DOHH2 (cell line): ENCODE measurements around the gene GABRR2.

ENCODE experiments used
- H3F3A ChIP-seq: fragments of 200-600 bp; sonication (generic), shearing (Covaris generic); 2 replicates; pipeline ENCODE4 v1.6.0; 2016; ENCODE audit warnings: antibody characterized with exemption, mild to moderate bottlenecking; ENCODE audit not compliant: control insufficient read depth, insufficient read depth
- H3K27ac ChIP-seq: fragments of 200-600 bp; sonication (generic); 2 replicates; pipeline ENCODE4 v1.5.1; 2014; ENCODE audit warnings: low read depth, mild to moderate bottlenecking, low read length, moderate library complexity
- H3K27me3 ChIP-seq: fragments of 200-600 bp; sonication (generic); 2 replicates; pipeline ENCODE4 v1.6.1; 2014; ENCODE audit warnings: mild to moderate bottlenecking, low read length, mixed read lengths; ENCODE audit not compliant: control insufficient read depth
- H3K36me3 ChIP-seq: fragments of 200-600 bp; sonication (generic); 2 replicates; pipeline ENCODE4 v1.6.1; 2014; ENCODE audit warnings: mild to moderate bottlenecking, low read length, moderate library complexity, mixed read lengths; ENCODE audit not compliant: control insufficient read depth
- H3K4me1 ChIP-seq: fragments of 200-600 bp; sonication (generic); 2 replicates; pipeline ENCODE4 v1.6.1; 2014; ENCODE audit warnings: mild to moderate bottlenecking, low read length, mixed read lengths; ENCODE audit not compliant: control insufficient read depth
- H3K4me2 ChIP-seq: fragments of 200-600 bp; sonication (generic); 2 replicates; pipeline ENCODE4 v1.6.0; 2014; ENCODE audit warnings: mild to moderate bottlenecking, low read length, moderate library complexity
- H3K4me3 ChIP-seq: fragments of 200-600 bp; sonication (generic); 2 replicates; pipeline ENCODE4 v1.5.1; 2014; ENCODE audit warnings: mild to moderate bottlenecking, low read length, mixed read lengths
- H3K79me2 ChIP-seq: fragments of 200-600 bp; sonication (generic); 2 replicates; pipeline ENCODE4 v1.6.1; 2014; ENCODE audit warnings: mild to moderate bottlenecking, low read length, mixed read lengths; ENCODE audit not compliant: control insufficient read depth
- H3K9me2 ChIP-seq: fragments of 200-600 bp; sonication (generic); replicated peaks from 2 replicates; pipeline ENCODE4 v1.6.1; 2014; ENCODE audit warnings: mild to moderate bottlenecking, low read length, mixed read lengths; ENCODE audit not compliant: control insufficient read depth
- H3K9me3 ChIP-seq: fragments of 200-600 bp; sonication (generic); 2 replicates; pipeline ENCODE4 v1.6.1; 2014; ENCODE audit warnings: antibody characterized with exemption, low read length, mixed read lengths; ENCODE audit not compliant: control insufficient read depth, insufficient read depth
- H4K20me1 ChIP-seq: fragments of 200-600 bp; sonication (generic); 2 replicates; pipeline ENCODE4 v1.6.0; 2014; ENCODE audit warnings: low read depth, mild to moderate bottlenecking, antibody characterized with exemption, low read length, moderate library complexity; ENCODE audit not compliant: control insufficient read depth, insufficient read depth
- EZH2phosphoT487 ChIP-seq: fragments of 200-600 bp; sonication (generic); IDR thresholded peaks from 2 replicates; pipeline ENCODE4 v1.6.1; 2017; ENCODE audit warnings: borderline replicate concordance, mild to moderate bottlenecking, antibody characterized with exemption, low read length, moderate library complexity, mixed read lengths
- TF ChIP-seq, protein P1 (sequence below): fragments of 200-600 bp; sonication (generic); IDR thresholded peaks from one replicate; pipeline ENCODE4 v1.5.1; 2014; ENCODE audit warnings: antibody characterized with exemption, mild to moderate bottlenecking, low read depth, low read length; ENCODE audit not compliant: poor library complexity, severe bottlenecking

The GABRR2 gene

DNA sequence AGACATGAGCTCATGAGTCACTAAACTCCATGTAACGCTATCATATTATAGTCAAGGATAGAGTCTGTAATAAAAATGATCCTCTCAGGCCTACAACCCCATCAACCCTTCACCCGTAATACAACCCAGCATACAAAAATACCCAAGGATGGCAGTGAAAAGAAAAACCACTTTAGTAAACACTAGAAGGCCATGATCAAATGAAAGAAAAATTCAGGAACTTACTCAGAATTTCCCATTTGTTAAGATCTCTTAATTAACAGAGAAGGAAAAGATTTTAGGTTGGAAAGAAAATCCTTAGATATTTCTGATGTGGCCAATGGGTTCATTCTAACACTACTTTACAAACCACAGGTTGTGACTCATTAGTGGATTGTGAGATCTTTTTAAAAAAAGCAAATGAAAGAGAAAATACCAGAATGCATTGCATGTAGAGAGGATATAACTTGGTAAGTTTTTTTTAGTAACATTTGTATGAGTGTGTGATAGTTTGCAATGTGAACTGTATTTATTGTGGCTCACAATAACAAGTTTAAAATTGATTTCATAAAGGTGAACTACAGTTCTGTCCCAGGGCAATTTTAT is 45.4 kb upstream of the GABRR2 start:
- Histone ChIP-seq H3K4me1 (peaks cover 89% of the 10 kb centered on the region), H3K4me3 (peak overlapping the region; percentile 69)

DNA sequence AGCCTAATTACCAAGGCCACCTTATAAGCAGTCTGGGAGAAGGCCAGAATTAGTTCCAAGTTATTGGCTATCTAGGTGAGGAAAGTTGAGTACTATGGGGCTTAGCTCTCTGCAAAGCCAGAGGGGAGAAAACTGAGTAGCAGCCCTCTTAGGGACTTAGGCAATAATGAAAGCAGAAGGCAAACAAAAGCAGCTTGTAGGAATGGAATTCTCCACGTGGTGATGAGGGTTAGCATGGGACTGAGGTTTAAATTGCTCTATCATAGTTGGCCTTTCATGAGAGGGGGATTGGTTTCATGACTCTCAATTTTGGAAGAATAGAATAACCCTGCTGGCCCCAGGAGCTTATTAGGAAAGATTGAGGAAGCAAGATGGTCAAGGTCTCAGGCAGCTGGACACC is 44.5 kb upstream of the GABRR2 start:
- H3K27ac ChIP-seq, result peak overlapping the region; percentile 99
- H3K27me3 ChIP-seq, result no peaks in the 10 kb centered on the region
- peak overlapping the region; percentile 69 for H3K4me3 ChIP-seq
- peak overlapping the region; percentile 88 for H3K4me2 ChIP-seq
- H4K20me1 ChIP-seq, result no peaks in the 10 kb centered on the region
- H3F3A ChIP-seq, result peaks cover 39% of the 10 kb centered on the region
- H3K36me3 ChIP-seq, result peaks cover 11% of the 10 kb centered on the region
- TF ChIP-seq, protein P1, sequence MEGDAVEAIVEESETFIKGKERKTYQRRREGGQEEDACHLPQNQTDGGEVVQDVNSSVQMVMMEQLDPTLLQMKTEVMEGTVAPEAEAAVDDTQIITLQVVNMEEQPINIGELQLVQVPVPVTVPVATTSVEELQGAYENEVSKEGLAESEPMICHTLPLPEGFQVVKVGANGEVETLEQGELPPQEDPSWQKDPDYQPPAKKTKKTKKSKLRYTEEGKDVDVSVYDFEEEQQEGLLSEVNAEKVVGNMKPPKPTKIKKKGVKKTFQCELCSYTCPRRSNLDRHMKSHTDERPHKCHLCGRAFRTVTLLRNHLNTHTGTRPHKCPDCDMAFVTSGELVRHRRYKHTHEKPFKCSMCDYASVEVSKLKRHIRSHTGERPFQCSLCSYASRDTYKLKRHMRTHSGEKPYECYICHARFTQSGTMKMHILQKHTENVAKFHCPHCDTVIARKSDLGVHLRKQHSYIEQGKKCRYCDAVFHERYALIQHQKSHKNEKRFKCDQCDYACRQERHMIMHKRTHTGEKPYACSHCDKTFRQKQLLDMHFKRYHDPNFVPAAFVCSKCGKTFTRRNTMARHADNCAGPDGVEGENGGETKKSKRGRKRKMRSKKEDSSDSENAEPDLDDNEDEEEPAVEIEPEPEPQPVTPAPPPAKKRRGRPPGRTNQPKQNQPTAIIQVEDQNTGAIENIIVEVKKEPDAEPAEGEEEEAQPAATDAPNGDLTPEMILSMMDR, result no peak
- no peak for TF ChIP-seq EZH2phosphoT487
- H3K79me2 ChIP-seq, result peaks cover 23% of the 10 kb centered on the region
- peaks cover 89% of the 10 kb centered on the region for H3K4me1 ChIP-seq
- H3K9me2 ChIP-seq, result no peaks in the 10 kb centered on the region
- H3K9me3 ChIP-seq, result no peaks in the 10 kb centered on the region

More for the DNA sequence above, 45.4 kb upstream of the GABRR2 start:
- H3K27ac ChIP-seq, result peak overlapping the region; percentile 99
- H3K4me2 ChIP-seq, result peak overlapping the region; percentile 61
- H4K20me1 ChIP-seq, result no peaks in the 10 kb centered on the region
- no peak for TF ChIP-seq EZH2phosphoT487
- TF ChIP-seq, protein P1, result no peak
- H3K9me2 ChIP-seq, result no peaks in the 10 kb centered on the region
- H3F3A ChIP-seq, result peaks cover 32% of the 10 kb centered on the region
- H3K79me2 ChIP-seq, result peaks cover 17% of the 10 kb centered on the region
- peaks cover 11% of the 10 kb centered on the region for H3K36me3 ChIP-seq
- no peaks in the 10 kb centered on the region for H3K9me3 ChIP-seq
- no peaks in the 10 kb centered on the region for H3K27me3 ChIP-seq

DNA sequence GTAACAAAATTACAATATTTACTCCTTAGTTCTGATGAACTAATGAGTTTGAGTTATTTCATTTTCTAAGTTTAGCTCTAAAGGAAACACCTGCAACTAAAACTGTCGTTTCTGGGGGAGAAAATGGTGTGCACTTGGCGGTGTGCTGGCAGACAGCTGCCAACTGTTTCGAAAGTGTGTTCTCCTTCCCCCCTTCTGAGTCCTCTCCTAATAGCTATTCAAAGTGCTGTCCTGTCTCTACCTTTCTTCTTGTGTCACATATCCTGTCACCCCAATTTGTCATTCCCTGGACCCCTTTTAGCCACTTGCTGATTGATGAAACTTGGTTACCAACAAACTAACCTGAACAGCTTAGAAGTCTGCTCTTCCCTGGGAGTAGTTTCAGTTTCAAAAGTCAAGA is 42.3 kb upstream of the GABRR2 start:
- no peaks in the 10 kb centered on the region for H4K20me1 ChIP-seq
- peaks cover 19% of the 10 kb centered on the region for H3K36me3 ChIP-seq
- peak overlapping the region; percentile 69 for H3K4me3 ChIP-seq
- no peaks in the 10 kb centered on the region for H3K9me3 ChIP-seq
- peaks cover 48% of the 10 kb centered on the region for H3F3A ChIP-seq
- no peaks in the 10 kb centered on the region for H3K9me2 ChIP-seq
- TF ChIP-seq, protein P1, result no peak
- no peak for TF ChIP-seq EZH2phosphoT487
- peaks cover 83% of the 10 kb centered on the region for H3K4me1 ChIP-seq
- peak overlapping the region; percentile 99 for H3K27ac ChIP-seq
- peaks cover 45% of the 10 kb centered on the region for H3K79me2 ChIP-seq
- H3K27me3 ChIP-seq, result no peaks in the 10 kb centered on the region
- peak overlapping the region; percentile 88 for H3K4me2 ChIP-seq
